HG03095 (cell line): ENCODE data around the gene DYNC1LI2.
A peak's percentile ranks its signal among the peaks of the same experiment; 100 is the strongest.
"Not testable (repeated sequence)": the region's sequence is repeated elsewhere in the genome, so short reads cannot be mapped to it uniquely, and the experiment has no call there.

Experiments
- ATAC-seq: cut with Tn5 transposase; IDR thresholded peaks from one replicate; pipeline ENCODE4 v1.9.1; 2021; ENCODE audit warnings: moderate library complexity; ENCODE audit not compliant: unreplicated experiment

Gene DYNC1LI2

GRCh38 chr16:66698046-66698445 is 53.4 kb downstream of the DYNC1LI2 start:
- no peak for ATAC-seq

- ATAC-seq: peak; percentile 86
Measured at GRCh38 chr16:66696669-66697630, 54.5 kb downstream of the DYNC1LI2 start, which contains the start of gene CMTM4. TSS of gene CMTM4 (minus strand) at chr16:66696743. CDS start at chr16:66696525, 218 bp downstream.

- peak; percentile 44 for ATAC-seq
Measured at GRCh38 chr16:66695935-66696668, 55.3 kb downstream of the DYNC1LI2 start.

- ATAC-seq: no peak
Measured at GRCh38 chr16:66695471-66695934, 55.9 kb downstream of the DYNC1LI2 start.

GRCh38 chr16:66693149-66693548 is 58.3 kb downstream of the DYNC1LI2 start:
- no peak for ATAC-seq

GRCh38 chr16:66692341-66692740 is 59.1 kb downstream of the DYNC1LI2 start:
- ATAC-seq: no peak

GRCh38 chr16:66691234-66691633 is 60.2 kb downstream of the DYNC1LI2 start:
- ATAC-seq: no peak

GRCh38 chr16:66690106-66690847 is 61.1 kb downstream of the DYNC1LI2 start:
- no peak for ATAC-seq

GRCh38 chr16:66689282-66689681 is 62.1 kb downstream of the DYNC1LI2 start:
- no peak for ATAC-seq

GRCh38 chr16:66687906-66688625 is 63.3 kb downstream of the DYNC1LI2 start:
- no peak for ATAC-seq

GRCh38 chr16:66685501-66686115 is 65.8 kb downstream of the DYNC1LI2 start:
- ATAC-seq: not testable (repeated sequence)

GRCh38 chr16:66682271-66682670 is 69.1 kb downstream of the DYNC1LI2 start:
- no peak for ATAC-seq

- no peak for ATAC-seq
Measured at GRCh38 chr16:66681676-66682075, 69.7 kb downstream of the DYNC1LI2 start.

GRCh38 chr16:66678337-66678736 is 73.1 kb downstream of the DYNC1LI2 start:
- ATAC-seq: no peak

GRCh38 chr16:66677836-66678235 is 73.6 kb downstream of the DYNC1LI2 start:
- ATAC-seq: no peak

- ATAC-seq: no peak
Measured at GRCh38 chr16:66677179-66677578, 74.2 kb downstream of the DYNC1LI2 start.

GRCh38 chr16:66676599-66676998 is 74.8 kb downstream of the DYNC1LI2 start:
- no peak for ATAC-seq

GRCh38 chr16:66673691-66674090 is 77.7 kb downstream of the DYNC1LI2 start:
- ATAC-seq: no peak
